GM18519 (cell line): ENCODE measurements around the gene SV2A.
"Not testable (repeated sequence)": the region's sequence is repeated elsewhere in the genome, so short reads cannot be mapped to it uniquely, and the experiment has no call there.

ENCODE experiments used
- ATAC-seq: cut with Tn5 transposase; IDR thresholded peaks from one replicate; pipeline ENCODE4 v1.9.1; 2021; ENCODE audit warnings: mild to moderate bottlenecking, moderate library complexity; ENCODE audit not compliant: unreplicated experiment, low FRiP score

Gene SV2A

DNA sequence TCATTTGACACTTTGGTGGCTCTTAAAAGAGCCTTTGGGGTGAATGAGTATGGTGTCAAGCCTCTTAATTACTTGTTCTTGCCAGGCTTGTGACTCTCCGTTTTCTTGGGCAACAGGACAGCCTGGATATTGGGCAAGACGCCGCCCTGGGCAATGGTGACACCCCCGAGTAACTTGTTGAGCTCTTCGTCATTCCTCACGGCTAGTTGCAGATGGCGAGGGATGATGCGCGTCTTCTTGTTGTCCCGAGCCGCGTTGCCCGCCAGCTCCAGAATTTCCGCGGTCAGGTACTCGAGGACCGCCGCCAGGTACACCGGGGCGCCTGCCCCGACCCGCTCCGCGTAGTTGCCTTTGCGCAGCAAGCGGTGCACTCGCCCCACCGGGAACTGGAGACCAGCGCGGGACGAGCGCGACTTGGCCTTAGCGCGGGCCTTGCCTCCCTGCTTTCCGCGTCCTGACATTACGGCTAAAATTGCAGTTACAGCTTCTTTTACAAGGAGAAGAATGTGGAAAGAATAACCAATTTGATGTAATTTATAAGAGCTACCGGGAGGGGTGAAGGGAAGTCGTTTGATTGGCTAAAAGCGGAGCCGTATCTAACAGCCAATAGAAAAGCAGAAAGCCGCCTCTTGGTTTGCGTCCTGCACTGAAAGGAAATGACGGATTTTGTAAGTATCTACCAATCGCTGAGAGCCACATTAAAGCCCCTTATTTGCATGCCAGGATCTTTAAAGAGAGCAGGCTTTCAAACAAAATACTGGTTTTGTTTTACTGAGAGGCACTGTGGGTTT, 30.0 kb downstream of the SV2A start:
- peak; percentile 30 for ATAC-seq

DNA sequence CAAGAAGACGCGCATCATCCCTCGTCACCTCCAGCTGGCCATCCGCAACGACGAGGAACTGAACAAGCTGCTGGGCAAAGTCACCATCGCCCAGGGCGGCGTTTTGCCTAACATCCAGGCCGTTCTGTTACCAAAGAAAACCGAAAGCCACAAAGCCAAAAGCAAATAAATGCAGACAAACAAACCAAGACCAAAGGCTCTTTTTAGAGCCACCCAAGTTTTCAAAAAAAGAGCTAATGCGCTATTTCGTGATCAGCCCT, 30.5 kb downstream of the SV2A start:
- ATAC-seq, result not testable (repeated sequence)

DNA sequence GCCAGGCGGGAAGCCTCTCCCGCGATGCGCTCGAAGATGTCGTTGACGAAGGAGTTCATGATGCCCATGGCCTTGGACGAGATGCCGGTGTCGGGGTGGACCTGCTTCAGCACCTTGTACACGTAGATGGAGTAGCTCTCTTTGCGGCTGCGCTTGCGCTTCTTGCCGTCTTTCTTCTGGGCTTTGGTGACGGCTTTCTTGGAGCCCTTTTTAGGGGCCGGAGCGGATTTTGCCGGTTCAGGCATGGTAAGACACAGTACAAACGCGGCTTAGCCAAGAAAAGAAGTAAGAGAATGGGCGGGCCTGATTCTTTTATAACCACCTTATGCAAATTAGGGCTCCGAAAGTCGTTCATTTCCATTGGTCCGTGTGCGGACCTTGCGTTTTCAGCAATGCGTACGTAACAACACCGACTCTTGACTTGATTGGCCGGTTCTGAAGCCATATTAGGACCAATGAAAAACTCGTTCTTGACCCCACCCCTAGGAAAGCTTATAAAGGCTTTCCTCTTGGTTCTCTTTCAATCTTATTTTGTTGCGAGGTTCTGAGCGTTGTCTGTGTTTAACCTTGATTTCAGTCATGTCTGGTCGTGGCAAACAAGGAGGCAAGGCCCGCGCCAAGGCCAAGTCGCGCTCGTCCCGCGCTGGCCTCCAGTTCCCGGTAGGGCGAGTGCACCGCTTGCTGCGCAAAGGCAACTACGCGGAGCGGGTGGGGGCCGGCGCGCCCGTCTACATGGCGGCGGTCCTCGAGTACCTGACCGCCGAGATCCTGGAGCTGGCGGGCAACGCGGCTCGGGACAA, 31.0 kb downstream of the SV2A start:
- peak; percentile 45 for ATAC-seq

DNA sequence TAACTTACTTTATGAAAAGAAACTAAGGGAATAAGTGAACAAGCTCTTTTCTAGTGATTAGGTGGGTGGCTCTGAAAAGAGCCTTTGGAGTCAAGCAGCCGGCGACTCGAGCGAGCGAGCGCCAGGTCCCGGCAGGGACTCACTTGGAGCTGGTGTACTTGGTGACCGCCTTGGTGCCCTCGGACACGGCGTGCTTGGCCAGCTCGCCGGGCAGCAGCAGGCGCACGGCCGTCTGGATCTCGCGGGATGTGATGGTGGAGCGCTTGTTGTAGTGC, 31.6 kb downstream of the SV2A start:
- ATAC-seq, result not testable (repeated sequence)

DNA sequence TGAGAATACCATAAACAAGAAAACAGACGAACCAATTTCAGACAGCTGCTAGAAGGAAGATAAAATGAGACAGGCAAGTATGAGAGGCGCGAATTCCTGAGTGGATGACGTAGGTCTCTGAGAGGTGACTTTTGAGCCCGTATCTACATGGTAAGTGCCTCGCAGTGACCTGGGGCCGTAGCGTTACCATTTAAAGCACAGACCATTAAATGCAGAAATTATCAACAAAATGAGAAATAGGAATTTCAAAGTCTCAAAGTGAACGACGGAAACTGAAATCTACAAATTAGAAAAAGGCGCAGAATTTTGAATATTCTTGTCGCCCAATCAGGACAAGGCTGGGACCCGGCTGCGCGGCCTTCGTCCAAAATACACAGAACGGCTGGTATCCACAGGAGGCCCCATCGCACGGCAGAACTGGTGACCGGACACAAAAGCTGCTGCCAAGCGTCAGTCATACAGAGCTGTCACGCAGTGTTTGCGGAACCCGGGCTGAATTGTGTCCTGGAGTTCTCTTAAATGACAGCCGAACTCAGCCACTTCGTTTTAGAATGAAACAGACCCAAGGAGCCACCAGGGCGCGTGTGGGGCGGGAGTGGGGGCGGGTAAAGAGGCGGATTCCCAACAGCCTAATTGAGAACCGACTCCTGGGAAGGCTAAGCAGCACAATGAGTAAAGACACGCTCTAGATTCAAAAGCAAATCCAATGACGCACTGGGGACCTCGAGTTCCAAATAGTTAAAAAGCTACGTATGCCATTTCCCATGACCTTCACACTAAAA, 32.1 kb downstream of the SV2A start:
- no peak for ATAC-seq

DNA sequence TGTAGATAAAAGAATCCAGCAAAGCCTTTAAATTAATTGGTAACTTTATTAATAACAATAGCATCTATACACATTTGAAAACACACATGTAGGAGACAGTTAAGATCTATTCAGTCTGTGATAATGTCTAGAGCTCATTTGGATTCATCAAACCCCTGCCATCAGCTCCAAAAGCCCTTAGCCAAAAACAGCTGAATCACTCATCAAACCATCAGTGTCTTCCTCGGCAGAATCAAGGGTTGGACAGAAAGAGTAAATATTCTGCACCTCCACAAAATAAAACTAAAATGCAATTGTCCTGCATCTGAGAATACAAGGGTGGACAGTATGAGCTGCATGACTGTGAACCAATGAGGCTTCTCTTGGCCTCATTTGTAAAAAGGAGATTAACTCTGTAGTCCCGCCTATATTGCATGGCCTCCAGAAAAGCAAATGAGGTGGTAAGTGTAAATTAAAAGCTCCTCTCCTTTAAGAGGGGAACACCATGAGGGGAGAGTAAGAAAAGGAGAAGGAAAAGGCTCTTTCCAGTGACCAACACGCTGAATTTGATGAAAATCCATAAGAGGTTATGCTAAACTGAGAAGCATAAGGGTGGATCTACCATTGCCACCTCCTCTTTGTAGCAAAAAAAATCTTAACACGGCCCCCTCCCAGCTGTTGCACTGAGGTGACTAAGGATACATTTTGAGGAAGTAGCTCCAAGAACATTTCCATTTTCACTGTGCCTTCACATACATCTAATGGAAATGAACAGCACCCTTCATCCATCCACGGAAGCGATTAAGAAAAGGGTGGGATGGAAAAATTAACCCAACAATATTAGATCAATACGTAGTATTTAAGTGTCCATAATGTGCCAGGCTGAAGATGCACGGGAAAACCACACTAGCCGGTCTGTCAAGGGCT, 33.0 kb downstream of the SV2A start:
- no peak for ATAC-seq

DNA sequence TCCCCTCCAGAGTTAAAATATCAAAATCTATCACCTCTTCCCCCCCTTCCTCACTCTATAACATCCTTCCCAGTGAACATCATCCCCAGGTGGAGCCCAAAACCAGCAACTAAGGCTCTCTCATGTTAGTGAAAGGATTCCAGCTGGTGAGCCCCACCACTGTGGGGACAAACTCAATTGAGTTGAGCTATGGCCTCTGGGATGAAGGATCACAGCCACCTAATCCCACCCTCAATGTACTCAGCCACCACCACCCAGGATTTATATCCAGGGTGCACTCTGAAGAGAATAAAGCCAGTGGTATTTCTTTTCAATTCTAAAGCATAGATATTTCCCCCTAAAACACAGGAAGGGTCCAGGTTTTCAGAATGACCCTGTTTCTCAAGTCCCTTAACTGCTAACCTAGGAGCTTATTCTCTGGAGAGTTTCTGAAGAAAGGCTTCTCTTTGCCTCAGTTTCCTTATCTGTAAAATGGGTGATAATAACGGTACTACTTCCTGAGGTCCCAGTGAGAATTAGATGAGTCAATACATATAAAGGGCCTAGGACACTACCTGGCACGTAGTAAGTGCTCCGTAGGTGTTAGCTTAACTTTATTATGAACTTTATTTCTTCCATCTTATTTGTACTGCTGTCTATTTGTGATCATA, 33.9 kb downstream of the SV2A start:
- ATAC-seq, result no peak

DNA sequence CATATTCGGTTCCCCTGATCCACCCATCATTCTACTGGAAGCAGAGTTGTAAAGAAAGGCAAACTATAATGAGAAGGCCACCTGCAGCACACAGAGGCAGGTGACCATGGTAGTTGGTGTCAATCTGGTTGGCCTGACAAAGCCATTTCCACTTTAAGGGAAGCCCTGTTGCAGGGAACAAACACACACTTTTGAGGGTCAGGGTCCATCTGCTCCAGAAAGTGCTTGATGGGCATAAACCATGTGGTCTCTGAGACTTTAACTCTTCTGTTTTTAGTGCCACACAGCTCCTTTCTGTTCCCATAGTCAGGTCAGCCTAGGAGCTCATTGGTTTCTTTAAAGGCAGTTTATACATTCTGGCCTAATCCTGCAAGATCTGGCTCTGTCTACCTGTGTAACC, 35.8 kb downstream of the SV2A start:
- no peak for ATAC-seq

DNA sequence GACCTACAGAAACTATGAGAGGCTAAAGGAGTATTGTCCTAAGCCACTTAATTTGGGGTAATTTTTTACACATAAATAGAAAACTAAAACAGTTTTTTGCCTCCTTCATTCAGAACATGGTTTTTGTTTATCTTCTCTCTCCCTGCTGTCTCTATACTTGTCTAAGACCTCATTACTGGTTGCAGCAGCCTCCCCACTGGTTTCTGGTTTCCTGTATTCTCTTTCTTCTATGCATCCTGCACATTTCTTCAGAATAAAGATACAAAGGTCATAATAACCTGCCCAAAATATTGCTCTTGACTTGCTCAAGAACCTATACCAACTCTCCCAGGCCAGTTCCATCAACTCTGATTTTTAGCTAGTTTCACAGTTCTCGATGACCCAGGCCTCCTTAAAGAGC, 38.1 kb downstream of the SV2A start:
- ATAC-seq, result no peak

DNA sequence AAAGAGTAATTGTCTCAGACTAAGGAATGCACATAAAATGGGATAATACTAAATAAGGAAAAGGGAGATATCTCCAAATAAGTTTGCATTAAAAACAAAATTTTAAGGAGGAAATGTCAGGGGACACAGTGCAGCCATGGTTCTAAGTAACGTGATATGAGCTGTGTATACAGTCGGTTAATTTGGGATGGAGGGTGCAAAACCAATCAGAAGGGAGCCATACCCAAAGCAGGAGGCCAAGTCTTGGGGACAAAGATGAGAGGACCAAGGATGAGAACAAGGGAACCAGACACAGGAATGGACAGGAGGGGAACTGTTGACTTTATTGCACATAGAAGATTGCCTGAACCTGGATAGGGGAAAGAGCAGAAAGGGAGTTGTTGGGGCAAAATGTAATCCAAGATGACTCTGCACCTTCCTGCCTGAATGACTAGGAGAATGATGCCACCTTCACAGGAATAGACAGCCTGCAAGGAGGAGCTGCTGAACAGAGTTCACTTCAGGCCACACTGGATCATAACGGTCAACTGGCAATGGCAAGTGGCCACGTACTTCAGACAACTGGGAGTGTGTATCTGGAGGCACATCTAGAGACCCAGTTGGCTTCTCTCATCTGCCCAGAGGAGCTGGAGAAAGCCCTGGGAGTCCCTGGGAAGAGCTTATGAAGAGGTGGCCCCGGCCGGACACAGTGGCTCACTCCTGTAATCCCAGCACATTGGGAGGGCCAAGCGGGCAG, 40.3 kb downstream of the SV2A start:
- no peak for ATAC-seq

DNA sequence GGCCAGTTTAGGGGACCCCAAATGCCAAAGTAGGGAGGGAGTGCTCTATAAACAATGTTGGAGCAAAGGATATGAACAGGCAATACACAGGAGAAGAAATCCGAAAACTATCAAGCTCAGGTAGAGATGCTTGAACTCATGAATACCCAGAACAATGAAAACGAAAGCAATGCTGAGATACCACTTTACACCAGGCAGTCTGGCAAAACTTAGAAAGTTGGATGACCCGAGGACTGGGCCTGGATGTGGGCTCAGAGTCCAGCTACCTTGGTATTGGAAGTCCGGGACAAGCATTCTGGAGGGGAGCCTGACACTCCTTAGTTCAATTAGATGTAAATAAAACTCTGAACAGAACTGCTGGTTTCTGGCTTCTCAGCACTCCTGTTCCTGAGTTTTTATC, 44.6 kb downstream of the SV2A start:
- ATAC-seq, result not testable (repeated sequence)

DNA sequence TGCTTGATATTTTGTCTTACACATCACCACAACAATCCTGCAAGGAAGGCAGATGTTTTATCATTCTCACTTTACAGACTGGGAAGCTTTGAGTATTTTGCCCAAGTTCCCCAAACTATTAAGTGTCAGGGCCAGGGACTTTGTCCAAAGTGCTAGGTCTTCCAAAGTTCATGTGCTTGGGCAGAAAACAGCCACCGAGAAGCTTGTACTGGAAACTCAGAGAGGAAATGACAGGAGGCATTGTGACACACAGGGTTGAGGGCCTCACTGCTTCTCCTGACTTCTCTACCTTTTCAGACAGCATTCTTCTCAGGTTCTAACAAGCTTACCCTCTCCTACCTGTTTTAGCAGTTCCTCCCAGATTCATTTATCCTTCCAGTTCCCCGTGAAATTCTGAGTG, 50.8 kb downstream of the SV2A start:
- ATAC-seq, result not testable (repeated sequence)

DNA sequence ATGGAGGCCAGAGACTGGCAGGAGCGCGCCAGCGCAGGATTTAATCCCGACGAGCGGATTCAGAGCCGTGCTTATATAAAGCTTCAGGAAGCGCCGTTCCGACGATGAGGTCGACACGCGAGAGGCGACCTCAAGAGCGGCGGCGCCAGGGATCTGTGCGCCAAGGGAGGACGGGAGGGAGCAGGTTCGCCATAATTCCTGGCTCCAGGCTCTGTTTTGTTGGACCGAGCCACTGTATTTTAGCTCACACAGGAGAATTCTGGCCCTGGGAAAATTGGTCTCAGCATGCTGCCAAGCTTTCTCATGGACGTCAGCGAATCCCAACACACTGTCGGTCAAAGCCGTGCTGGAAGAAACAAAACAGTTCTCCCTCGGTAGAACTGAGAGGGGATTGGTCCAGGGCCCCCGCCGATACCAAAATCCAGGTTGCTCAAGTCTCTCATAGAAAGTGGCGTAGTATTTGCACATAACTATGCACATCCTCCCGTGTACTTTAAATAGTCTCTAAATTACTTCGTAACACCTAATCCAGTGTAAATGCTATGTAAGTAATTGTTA, 56.1 kb downstream of the SV2A start:
- not testable (repeated sequence) for ATAC-seq

DNA sequence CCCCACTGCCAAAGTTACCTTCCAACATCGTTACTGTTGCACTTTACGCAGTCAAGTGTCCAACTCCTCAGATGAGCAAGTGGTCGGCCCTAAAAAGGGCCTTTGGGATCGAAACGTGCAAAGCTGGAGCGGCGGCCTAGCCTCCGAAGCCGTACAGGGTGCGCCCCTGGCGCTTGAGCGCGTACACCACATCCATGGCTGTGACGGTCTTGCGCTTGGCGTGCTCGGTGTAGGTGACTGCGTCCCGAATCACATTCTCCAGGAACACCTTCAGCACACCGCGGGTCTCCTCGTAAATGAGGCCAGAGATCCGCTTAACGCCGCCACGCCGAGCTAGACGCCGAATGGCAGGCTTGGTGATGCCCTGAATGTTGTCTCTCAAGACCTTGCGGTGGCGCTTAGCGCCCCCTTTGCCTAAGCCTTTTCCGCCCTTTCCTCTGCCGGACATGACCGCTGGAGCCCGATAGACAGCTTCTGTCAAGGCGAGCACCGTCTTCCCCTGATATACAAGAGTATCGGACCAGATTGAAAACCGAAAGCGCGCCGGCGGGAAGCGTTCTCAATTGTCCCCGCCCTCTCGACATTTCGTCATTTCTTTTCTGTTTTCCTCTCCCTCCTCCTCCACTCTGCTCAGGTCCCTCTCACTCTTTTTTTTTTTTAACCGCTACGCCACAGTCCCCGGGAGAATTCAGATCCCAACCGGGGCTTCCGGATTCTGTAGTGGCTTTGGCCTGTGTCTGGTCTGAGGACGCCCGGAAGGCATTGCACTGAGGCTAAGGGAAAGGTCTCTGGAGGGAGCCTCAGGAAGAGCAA, 56.8 kb downstream of the SV2A start:
- ATAC-seq, result peak; percentile 37

DNA sequence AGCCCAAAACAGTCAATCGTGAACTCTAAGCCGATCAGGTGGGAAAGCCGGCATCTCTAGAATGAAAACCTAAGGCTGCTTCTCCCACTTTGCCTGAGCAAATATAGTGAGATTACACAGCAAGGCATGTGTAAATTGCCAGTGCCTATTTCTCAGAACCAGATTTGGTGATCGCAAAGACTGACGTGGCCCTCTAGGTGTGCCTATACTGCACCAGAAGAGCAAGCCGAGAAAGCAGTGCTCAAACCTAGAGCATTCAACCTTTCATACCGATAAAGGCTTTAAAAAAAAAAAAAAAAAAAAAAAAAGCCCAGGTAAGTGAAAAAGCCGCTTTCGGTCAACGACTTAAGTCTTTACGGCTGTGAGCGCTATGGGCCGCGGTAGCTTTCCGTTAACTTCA, 57.4 kb downstream of the SV2A start:
- not testable (repeated sequence) for ATAC-seq
